NCI-H345 treated with DMSO at 0.1 percent for 48 hours (cell line): Measurements from ENCODE around the gene COX19.

Experiments
- DNase-seq: peaks from one replicate; lab custom pipeline; 2025; ENCODE audit not compliant: unreplicated experiment; lab: John Stamatoyannopoulos, UW

The COX19 gene

DNA sequence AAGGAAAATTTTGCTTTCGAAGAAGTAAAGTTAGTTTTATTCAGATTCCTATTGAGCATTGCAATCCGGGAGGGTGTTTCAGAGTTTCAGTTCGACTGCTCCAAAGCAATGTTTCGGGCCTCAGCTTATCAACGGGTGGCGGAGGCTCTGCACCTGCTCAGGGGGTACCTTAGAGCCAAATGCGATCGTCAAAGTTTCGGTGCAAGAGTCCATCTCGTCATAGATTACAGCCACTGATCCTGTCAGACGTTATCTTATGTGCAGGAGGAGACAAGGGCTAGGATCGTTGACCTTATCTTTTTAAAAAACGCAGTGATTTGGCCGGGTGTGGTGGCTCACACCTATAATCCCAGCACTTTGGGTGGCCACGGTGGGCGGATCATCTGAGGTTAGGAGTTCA lies 3.8 kb upstream of the COX19 start:
- DNase-seq, result no peak

DNA sequence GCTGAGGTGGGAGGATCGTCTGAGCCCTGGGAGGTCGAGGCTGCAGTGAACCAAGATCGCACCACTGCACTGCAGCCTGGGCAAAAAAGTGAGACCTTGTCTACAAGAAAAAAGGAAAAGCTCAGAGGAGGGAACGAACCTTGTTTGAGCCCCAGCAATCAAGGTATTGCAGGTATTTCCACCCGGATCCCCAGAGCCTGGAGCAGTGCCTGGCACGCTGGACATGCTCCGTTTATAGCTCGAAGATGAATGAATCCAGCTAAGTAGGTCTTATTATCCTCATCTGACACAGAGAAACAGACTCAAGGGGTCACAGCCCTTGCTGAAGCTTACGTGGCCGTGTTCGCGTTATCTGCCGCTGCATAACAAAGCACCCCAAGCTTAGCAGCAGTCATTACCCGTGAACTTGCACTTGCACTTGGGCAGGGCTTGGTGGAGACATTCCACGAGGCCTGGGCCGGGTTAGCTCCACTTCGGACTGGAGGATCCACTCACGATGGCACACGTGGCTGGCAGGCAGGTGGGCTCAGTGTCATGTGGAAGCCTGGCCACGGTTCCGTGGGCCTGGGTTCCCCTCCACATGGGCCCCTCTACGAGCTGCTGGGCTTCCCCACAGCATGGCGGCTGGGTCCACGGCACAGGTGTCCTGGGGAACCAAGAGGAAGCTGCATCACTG lies 3.2 kb upstream of the COX19 start:
- no peak for DNase-seq

DNA sequence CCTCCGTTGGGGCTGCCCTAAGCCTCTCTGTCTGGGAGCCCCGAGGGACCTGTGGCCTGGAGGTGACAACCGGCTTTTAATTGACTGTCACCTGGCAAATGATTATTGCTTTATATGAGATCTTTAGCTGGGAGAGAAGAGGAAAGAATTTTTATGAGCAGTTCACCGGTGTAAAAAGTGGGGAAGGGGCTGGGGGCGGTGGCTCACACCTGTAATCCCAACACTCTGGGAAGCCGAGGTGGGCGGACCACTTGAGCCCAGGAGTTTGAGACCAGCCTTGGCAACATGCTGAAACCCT lies 2.6 kb upstream of the COX19 start:
- DNase-seq, result no peak

DNA sequence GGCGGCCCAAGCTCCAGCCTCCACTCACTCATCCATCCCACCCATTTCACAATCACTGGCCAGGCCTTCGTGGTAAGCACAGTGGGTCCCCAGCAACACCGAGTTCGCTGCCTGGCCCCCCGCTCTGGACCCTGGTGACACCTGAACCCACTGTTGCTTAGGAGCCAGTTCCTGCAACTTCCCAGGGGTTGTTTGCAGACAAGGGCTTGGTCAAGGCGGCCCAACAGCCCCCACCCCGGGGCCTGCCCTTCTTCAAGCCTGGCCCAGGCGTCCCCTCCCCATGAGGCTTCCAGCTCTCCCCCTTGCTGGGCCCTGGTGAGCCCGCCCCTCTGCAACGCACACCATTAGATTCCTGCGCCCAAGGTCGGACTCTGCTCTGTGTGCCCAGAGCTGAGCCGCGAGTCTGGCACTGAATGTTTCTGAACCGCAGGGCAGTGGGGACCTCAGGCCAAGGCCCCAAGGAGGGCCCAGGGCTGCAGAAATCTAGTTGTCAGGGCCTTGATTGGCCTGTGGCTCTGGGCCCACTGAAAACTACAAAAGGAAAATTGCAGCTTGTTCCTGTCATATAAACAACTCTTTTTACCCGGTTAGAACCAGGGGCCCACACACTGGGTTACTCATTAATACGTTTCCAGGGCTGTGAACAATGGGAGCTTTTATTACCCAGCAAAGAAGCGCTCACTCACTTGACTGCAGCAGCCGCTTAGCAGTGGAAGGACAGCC lies 2.1 kb upstream of the COX19 start:
- no peak for DNase-seq

GRCh38 chr7:976901-977325 lies 1.6 kb upstream of the COX19 start:
- DNase-seq, result no peak

GRCh38 chr7:975702-976473 lies 539 bp upstream of the COX19 start:
- DNase-seq, result no peak

GRCh38 chr7:974172-974571 lies 1.2 kb downstream of the COX19 start:
- DNase-seq, result no peak

DNA sequence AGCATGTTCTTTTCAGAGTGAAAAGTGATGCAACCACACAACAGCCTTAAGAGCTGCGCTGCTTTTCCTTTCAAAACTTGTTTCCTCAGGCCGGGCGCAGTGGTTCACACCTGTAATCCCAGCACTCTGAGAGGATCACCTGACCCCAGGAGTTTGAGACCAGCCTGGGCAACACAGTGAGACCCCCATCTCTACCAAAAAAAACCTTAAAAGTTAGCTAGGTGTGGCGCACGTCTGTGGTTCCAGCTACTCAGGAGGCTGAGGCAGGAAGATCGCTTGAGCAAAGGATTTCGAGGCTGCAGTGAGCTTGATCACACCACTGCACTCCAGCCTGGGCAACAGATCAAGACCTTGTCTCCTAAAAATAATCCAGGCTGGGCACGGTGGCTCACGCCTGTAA lies 2.0 kb downstream of the COX19 start:
- DNase-seq, result no peak

GRCh38 chr7:972676-973309 lies 2.6 kb downstream of the COX19 start:
- DNase-seq, result no peak

DNA sequence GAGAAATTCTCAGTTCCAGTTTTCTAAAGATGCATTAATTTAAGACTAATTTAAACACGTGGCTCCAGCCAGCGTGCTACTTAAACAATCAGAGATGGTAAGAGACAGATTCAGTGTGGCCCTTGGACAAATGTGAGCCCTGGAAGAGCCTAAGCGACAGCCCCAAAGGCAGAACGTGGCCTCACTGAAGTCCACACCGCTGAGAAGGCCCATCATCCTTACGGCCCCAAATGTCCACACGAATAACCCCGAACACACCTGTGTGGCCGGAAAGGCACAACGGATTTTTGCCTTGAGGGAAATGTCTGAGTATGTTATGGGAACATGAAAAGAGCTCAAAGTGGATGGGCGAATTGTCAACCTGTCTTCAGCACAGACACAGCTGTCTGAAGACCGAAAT lies 3.2 kb downstream of the COX19 start:
- DNase-seq, result no peak

DNA sequence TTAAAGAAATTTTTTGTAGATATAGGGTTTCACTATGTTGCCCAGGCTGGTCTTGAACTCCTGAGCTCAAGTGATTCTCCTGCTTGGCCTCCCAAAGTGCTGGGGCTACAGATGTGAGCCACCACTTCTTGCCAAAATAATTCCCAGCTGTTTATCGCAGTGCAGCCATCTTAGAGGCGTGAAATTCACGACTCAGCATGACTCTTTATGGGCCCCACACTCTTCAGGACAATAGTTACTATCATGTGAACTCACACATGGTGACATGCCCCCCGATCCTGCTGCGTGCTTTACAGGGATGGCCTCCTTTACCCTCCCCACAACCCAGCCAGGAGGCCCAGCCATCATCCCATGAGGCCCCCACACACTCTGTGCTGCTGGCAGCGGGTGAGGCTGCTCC lies 4.6 kb downstream of the COX19 start:
- DNase-seq, result no peak

GRCh38 chr7:969403-969802 lies 5.9 kb downstream of the COX19 start:
- no peak for DNase-seq

DNA sequence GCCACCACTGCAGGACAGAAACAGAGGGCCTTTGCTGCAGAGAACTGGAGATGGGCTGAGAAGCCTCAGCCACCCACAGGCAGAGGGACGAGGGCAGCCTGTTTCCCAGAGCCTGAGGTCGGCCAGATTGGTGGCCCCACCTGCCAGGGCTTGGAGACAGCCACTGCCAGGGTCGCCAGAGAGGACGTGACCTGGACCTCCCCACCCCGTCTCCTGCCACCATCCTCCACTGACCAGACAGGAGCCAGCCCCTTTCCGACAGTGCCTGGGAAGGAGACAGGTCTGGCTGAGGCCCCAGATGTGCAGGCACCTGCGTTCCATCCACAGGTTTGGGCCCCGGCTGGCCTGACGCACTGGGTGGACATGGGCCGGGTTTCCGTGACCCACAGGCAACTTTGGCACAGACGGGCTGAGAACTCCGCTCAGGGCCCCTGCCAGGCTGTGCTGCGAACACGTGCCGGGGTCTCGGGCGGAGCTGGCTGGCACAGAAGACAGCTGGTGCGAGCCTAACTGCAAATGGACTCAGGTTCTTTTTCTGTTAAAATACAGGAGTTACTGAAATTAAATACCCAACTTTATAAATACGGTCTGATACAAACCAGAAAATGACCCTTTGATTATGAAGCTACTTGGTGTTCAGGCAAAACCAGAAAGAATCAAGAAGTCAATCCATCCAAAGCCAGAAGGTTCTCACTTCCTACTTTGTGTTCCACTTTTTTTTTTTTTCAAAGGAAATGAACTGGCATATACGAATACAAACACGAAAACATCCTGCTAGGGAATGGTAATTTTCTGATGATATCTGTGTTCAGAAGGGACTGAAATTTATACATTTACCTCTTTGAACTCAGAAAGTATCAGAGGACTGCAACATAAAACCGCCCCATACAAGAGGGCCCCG lies 6.9 kb downstream of the COX19 start:
- DNase-seq, result no peak

DNA sequence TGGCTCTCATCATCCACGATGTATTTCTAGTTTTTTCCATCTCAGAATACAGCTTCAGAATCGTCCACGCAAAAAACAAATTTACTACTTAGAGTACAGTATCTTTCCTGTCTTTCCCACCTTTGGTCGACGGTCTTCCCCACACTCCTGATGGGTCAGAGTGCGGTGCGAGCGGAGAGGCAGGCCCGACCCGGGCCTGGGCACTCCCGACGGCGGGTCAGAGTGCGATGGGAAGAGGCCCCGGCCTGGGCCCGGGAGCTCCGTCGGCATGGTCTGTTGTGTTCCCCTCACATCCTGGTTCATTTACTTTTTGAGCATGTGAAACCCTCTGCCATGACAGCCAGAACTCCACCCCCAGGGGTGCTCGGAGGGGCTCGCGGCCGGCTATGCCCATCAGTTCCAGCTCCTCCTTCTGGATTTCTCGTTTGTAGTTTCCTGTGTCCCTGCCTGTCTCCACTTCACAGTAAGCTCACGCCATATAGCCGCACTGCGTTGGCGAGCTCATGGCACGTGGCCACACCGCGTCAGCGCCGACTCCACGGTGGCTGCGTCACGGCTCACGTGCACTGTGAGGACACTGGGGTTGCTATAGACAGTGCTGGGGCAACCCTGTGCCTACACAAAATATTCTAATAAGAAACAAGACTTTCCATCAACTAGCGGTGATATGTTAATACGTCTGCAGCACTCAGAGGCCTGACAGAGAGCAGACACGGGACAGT lies 7.8 kb downstream of the COX19 start:
- DNase-seq, result no peak

DNA sequence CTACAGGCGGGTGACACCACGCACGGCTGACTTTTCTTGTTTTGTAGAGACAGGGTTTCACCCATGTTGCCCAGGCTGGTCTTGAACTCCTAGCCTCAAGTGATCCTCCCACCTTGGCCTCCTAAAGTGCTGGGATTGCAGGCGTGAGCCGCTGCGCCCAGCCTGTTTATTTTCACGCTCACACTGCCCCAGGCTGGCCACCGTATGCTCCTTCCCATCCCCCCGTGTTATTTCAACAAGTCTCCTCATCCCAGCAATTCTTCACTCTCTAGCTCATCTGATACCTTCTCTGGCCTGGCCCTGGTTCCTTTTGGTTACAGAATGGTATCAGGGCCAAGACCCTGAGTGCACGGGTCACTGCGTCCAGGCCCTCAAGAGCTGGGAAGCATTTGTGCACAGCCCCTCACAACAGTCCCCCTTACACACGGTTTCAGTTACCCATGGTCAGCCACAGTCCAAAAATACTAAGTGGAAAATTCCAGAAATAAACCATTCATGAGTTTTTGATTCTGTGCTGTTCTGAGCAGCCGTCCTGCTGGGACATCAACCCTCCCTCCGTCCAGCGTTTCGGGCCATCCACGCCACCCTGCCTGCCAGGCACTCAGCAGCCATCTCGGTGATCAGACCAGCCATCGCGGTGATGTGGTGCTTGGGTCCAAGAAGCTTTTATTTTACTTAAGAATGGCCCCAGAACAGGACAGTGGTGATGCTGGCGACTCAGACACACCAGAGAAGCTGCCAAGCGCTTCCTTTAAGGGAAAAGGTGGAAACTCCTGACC lies 8.9 kb downstream of the COX19 start:
- DNase-seq, result no peak

GRCh38 chr7:964401-965231 lies 10.7 kb downstream of the COX19 start:
- DNase-seq, result no peak

DNA sequence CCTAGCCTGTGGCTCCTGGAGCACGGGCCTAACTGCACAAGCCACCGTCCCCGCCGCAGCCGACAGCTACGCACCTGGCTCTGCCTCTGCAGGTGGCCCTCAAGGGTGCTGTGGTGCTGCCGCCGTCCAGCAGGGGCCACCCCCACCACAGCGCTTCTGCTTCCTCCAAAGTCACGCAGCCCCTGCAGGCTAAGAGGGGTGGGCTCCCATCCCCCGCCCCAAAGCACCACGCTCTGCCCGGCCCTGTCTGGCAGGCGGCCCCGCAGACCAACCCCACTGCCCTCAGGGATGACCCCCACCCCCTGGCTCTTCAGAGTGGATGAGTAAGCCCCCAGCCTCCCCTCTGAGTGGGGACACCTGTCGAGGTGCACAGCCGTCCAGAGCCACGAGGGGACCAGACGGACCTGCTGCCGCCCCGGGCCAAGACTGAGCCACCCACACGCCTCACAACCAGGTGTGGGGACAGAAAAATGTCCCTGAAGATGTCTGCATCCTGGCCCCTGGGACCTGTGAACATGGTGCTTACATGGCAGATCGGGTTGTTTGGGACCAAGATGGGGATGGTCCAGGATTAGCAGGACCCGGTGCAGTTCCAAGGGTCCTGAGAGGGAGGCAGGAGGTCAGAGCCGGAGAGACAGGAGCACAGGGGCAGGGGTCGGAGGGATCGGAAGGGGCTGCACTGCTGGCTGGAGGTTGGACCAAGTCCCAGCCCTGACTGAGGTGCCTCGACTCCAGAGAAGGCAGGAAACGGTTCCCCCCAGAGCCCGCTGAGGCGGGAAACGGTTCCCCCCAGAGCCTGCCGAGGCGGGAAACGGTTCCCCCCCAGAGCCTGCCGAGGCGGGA lies 11.9 kb downstream of the COX19 start:
- peak; percentile 16 for DNase-seq
